ENCODE data around the gene RFLNA. TPM values are rescaled to one million over a fixed set of nuclear protein-coding genes. Genes with fewer than 3 reads are reported as not detected.

The RFLNA gene
- total RNA-seq, 1 experiment from 2014 or later = 10.6 TPM

GRCh38 chr12:124346425-124347168 lies 51.7 kb downstream of the RFLNA start:
- Histone ChIP-seq H4K20me1 (ENCODE audit: control insufficient read depth, insufficient read depth, insufficient read length) (peaks cover 2% of the 10 kb centered on the region), H2BK5ac (ENCODE audit: insufficient read length, low read length) (no peak overlapping the region), H3K23ac (ENCODE audit: insufficient read length, low read depth, low read length) (no peak overlapping the region), H3K56ac (ENCODE audit: insufficient read length, low read depth, low read length) (no peak overlapping the region), H2BK12ac (ENCODE audit: insufficient read length, low read depth, low read length) (no peak overlapping the region), H2BK20ac (ENCODE audit: low read depth, low read length, poor library complexity, severe bottlenecking) (no peak overlapping the region), H4K8ac (replicated peaks; ENCODE audit: insufficient read length, low read depth, low read length) (no peak overlapping the region), H2AFZ (ENCODE audit: low read length) (no peak overlapping the region), H2BK120ac (ENCODE audit: low read depth, low read length, poor library complexity, severe bottlenecking) (no peak overlapping the region), H3K4me2 (ENCODE audit: insufficient read depth, insufficient read length, low read length) (no peak overlapping the region), H3K14ac (ENCODE audit: insufficient read depth, low read length) (no peak overlapping the region), H3T11ph (ENCODE audit: low read length) (no peak overlapping the region), H3K9me3 (ENCODE audit: control insufficient read depth, low read depth, low read length) (no peaks in the 10 kb centered on the region), H3K79me2 (ENCODE audit: insufficient read depth, low read length) (no peaks in the 10 kb centered on the region), H2BK15ac (ENCODE audit: low read depth, low read length) (no peak overlapping the region), H3K23me2 (ENCODE audit: insufficient read length, low read depth, low read length, poor library complexity, severe bottlenecking) (no peaks in the 10 kb centered on the region), H3K27me3 (ENCODE audit: insufficient read depth, low read length) (no peaks in the 10 kb centered on the region), H3K4ac (ENCODE audit: low read depth, low read length) (no peak overlapping the region), H3K27ac (ENCODE audit: insufficient read length, low read depth, low read length) (no peak overlapping the region), H2AK5ac (ENCODE audit: insufficient read length, low read length) (no peak overlapping the region), H3K79me1 (ENCODE audit: insufficient read depth, low read depth, low read length, poor library complexity, severe bottlenecking) (no peaks in the 10 kb centered on the region), H3K9ac (ENCODE audit: extremely low read depth, insufficient read length, low read length) (no peak overlapping the region), H4K91ac (ENCODE audit: insufficient read length, low read depth, low read length) (no peak overlapping the region), H3K4me1 (ENCODE audit: insufficient read depth, low read length) (no peaks in the 10 kb centered on the region), H3K18ac (ENCODE audit: insufficient read length, low read depth, low read length) (no peak overlapping the region), H4K5ac (ENCODE audit: insufficient read length, low read depth, low read length) (no peak overlapping the region)
- H3K4me3 Mint-ChIP-seq = no peak overlapping the region
- H3K36me3 Mint-ChIP-seq (ENCODE audit: insufficient read depth in 1 of 3, low read depth in 3 of 3) = peaks cover 39 to 77% (median 74%) of the 10 kb centered on the region in 3 experiments
- no peak for TF ChIP-seq CTCF (conservative IDR thresholded peaks at IDR 0.05)
- no peak for DNase-seq
- H3K27me3 Mint-ChIP-seq (ENCODE audit: low read depth) = peaks cover 1% of the 10 kb centered on the region; the same call in 1 of the 2 replicates
- H3K27ac Mint-ChIP-seq = no peak overlapping the region
- WGBS (ENCODE audit: extremely low coverage, insufficient read length, low lambda C conversion rate) = no CpG with 5 or more reads among the region's 38 CpGs
- H3K4me1 Mint-ChIP-seq = no peaks in the 10 kb centered on the region
- H3K9me3 Mint-ChIP-seq = no peaks in the 10 kb centered on the region
